Kidney epithelial cell (primary cell): ENCODE results near the gene DIP2C. TPM values are rescaled to one million over a fixed set of nuclear protein-coding genes. Genes with fewer than 3 reads are reported as not detected.

Experiments
- DNase-seq: peaks from one replicate; pipeline ENCODE4 v3.0.0-alpha.2; 2010; ENCODE audit warnings: low read depth
- H3K27me3 ChIP-seq: 2 replicates; pipeline ENCODE4 v1.6.0; 2011; ENCODE audit warnings: low read length; ENCODE audit not compliant: control insufficient read depth, insufficient read depth
- H3K36me3 ChIP-seq: 2 replicates; pipeline ENCODE4 v1.5.1; 2011; ENCODE audit warnings: low read length; ENCODE audit not compliant: control insufficient read depth, insufficient read depth
- H3K4me3 ChIP-seq: 2 replicates; pipeline ENCODE4 v1.5.1; 2011; ENCODE audit warnings: low read depth, mild to moderate bottlenecking, control low read depth, low read length
- CTCF ChIP-seq: IDR thresholded peaks from 2 replicates; pipeline ENCODE4 v1.5.1; 2011; ENCODE audit warnings: mild to moderate bottlenecking, moderate library complexity, low read length, control low read depth, inconsistent platforms; ENCODE audit not compliant: insufficient read depth, poor library complexity, severe bottlenecking
- total RNA-seq: library from RNA; depleted of rRNA; stranded (reverse); fragments of >200 nt; gene quantifications from 2 replicates; pipeline ENCODE4 v1.2.3, GENCODE V29; 2015

Gene DIP2C
- total RNA-seq, 1 donor from 2014 or later, result 19.2 TPM

GRCh38 chr10:506451-507354, 182.8 kb downstream of the DIP2C start:
- Histone ChIP-seq H3K4me3 (no peak overlapping the region), H3K36me3 (no peaks in the 10 kb centered on the region), H3K27me3 (no peaks in the 10 kb centered on the region)
- DNase-seq, result no peak
- TF ChIP-seq CTCF, result no peak

GRCh38 chr10:505419-505818, 184.0 kb downstream of the DIP2C start:
- no peak for TF ChIP-seq CTCF
- Histone ChIP-seq H3K4me3 (no peak overlapping the region), H3K36me3 (no peaks in the 10 kb centered on the region), H3K27me3 (no peaks in the 10 kb centered on the region)
- DNase-seq, result no peak

- no peak for TF ChIP-seq CTCF
- Histone ChIP-seq H3K36me3 (no peaks in the 10 kb centered on the region), H3K4me3 (no peak overlapping the region), H3K27me3 (no peaks in the 10 kb centered on the region)
- DNase-seq, result no peak
Observed at GRCh38 chr10:504806-505205, 184.7 kb downstream of the DIP2C start.

DNA sequence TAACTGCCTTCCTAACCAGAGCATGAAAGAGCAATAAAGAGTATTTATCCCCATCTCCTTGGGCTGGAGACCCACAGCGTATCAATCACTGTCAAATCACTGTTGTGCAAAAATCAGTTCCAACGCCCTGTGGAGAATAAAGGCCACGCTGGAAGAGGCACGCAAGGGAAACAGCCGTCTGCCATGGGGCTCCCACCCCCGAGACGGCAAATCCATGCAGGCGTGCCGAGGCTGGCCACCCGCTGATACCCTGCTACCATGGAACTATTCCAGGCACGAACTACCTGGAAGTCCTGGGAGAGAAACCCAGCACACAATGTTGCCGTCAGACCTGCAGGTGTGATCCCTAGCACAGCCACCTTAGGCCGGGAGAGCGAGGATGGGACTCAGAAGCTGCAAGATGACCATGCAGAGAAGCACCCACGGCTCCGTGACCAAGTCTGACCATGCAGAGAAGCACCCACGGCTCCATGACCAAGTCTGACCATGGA, 185.3 kb downstream of the DIP2C start:
- no peak overlapping the region for H3K4me3 ChIP-seq
- no peaks in the 10 kb centered on the region for H3K36me3 ChIP-seq
- H3K27me3 ChIP-seq, result no peaks in the 10 kb centered on the region
- DNase-seq, result no peak
- TF ChIP-seq CTCF, result no peak

- H3K27me3 ChIP-seq, result no peaks in the 10 kb centered on the region
Observed at GRCh38 chr10:501596-501995, 187.9 kb downstream of the DIP2C start.

More at GRCh38 chr10:501596-501995, 187.9 kb downstream of the DIP2C start:
- DNase-seq, result no peak
- TF ChIP-seq CTCF, result no peak
- Histone ChIP-seq H3K4me3 (no peak overlapping the region), H3K36me3 (no peaks in the 10 kb centered on the region)
